ENCODE measurements around the gene ENPP7.

Gene ENPP7

DNA sequence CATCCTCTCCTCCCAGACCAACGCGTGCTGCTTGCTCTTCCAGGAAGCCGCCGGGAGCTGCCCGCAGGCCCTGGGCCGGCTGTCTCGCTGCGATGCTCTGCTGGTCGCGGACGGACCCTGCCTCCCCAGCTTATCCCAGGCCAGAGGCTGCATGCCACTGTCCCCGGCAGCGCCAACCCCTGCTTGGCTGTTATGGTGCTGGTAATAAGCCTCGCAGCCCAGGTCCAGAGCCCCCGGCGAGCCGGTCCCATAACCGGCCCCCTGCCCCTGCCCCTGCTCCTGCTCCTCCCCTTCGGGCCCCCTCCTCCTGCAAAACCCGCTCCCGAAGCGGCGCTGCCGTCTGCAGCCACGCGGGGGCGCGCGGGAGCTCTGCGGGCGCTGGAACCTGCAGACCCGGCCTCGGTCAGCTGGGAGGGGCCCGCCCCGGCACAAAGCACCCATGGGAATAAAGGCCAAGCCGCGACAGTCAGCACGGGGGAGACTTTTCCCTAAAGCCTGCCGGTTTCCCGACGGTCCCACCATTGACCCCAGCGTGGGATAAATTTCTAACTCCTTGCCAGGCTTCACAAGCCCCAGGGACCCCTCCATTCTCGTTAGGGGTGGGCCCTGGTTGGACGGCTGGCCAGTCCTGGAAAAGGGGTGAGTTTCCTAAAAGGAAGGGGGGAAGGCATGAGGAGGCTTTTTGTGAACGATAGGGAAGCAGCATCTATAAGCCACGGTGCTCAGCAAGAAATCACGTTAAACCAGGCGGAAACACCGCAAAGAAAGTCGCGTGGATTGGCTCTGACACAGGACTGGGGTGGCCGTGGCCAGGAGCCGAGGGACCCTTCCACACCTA, 11.2 kb downstream of the ENPP7 start:
- DNase-seq (ENCODE audit: extremely low read depth, low read depth), result no peak
- TF ChIP-seq, protein P1, sequence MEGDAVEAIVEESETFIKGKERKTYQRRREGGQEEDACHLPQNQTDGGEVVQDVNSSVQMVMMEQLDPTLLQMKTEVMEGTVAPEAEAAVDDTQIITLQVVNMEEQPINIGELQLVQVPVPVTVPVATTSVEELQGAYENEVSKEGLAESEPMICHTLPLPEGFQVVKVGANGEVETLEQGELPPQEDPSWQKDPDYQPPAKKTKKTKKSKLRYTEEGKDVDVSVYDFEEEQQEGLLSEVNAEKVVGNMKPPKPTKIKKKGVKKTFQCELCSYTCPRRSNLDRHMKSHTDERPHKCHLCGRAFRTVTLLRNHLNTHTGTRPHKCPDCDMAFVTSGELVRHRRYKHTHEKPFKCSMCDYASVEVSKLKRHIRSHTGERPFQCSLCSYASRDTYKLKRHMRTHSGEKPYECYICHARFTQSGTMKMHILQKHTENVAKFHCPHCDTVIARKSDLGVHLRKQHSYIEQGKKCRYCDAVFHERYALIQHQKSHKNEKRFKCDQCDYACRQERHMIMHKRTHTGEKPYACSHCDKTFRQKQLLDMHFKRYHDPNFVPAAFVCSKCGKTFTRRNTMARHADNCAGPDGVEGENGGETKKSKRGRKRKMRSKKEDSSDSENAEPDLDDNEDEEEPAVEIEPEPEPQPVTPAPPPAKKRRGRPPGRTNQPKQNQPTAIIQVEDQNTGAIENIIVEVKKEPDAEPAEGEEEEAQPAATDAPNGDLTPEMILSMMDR (IDR thresholded peaks at IDR 0.05; ENCODE audit: low read depth, low read length), result peak; percentile 84

DNA sequence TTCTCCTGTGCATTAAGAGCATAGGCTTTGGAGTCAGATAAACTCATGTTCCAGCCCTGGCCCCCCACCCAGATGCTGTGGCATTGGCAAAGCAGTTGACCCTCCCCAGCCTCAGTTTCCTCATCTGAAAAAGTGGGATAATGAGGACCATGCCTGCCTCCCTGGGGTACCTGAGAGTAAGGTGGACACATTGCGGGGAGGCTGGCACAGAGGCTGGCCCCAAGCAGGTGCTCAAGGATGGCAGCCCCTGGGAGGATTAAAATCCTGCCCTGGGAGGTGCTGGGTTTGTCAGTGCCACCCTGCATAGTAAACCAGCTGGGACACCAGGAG, 11.8 kb downstream of the ENPP7 start:
- no peak for DNase-seq (ENCODE audit: extremely low read depth, low read depth)
- TF ChIP-seq, protein P1 (IDR thresholded peaks at IDR 0.05; ENCODE audit: low read depth, low read length), result no peak

DNA sequence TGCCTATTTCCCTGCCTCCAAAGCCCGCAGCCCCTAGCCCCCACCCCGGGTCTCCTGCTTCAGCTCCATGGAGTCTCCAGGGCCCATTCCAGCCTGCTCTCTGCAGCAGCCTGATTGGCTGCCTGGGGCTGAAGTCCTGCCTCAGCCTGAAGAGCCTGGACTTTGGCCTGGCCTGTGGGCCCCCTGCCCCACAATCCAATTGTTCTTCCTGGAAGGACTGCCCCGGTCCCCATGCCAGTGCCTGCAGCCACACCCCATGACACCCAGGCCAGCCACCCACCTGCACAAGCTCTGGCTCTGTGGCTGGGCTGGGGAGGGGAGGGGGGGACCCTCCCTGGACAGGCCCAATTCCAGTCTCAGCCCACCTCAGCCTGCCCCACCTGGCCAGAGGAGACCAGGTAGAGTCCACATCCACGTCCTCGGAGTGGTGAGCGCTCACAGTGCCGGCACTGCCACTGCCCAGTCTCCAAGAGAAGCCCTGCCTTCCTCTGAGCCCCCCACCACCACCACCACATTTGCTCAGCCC, 12.3 kb downstream of the ENPP7 start:
- TF ChIP-seq, protein P1 (IDR thresholded peaks at IDR 0.05; ENCODE audit: low read depth, low read length), result no peak
- no peak for DNase-seq (ENCODE audit: extremely low read depth, low read depth)

DNA sequence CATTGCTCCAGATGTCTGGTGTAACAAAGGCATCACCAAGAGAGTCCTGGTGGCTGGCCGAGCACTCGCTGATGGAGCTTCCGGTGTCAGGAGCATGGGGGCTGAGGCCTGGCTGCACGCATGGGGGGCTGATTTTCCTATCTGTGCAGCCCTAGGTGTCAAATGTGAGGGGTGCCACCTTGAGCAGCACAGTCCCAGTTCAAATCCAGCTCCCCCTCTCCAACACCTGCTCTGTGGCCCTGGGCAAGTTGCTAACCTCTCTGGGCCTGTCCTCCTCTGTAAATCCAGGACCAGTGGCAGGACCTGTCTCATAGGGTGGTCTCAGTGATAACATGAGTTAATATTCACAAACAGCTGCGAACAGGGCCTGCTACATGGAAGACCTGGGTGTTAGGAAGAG, 12.9 kb downstream of the ENPP7 start:
- TF ChIP-seq, protein P1 (IDR thresholded peaks at IDR 0.05; ENCODE audit: low read depth, low read length), result no peak
- DNase-seq (ENCODE audit: extremely low read depth, low read depth), result no peak

DNA sequence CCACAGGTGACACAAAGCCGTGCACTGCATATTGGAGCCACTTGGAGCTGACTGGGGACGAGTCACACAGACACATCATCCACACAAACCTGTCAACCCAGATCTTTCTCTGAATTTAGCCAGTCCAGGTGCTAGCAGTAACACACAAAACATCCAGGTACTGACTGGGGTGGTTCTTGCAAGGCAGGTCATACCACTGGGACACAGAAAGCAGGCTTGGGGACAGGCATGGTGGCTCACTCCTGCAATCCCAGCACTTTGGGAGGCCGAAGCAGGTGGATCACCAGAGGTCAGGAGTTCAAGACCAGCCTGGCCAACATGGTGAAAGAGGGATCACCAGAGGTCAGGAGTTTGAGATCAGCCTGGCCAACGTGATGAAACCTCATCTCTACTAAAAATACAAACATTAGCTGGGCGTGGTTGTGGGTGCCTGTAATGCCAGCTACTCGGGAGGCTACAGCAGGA, 14.9 kb downstream of the ENPP7 start:
- no peak for DNase-seq (ENCODE audit: extremely low read depth, low read depth)
- TF ChIP-seq, protein P1 (IDR thresholded peaks at IDR 0.05; ENCODE audit: low read depth, low read length), result no peak

DNA sequence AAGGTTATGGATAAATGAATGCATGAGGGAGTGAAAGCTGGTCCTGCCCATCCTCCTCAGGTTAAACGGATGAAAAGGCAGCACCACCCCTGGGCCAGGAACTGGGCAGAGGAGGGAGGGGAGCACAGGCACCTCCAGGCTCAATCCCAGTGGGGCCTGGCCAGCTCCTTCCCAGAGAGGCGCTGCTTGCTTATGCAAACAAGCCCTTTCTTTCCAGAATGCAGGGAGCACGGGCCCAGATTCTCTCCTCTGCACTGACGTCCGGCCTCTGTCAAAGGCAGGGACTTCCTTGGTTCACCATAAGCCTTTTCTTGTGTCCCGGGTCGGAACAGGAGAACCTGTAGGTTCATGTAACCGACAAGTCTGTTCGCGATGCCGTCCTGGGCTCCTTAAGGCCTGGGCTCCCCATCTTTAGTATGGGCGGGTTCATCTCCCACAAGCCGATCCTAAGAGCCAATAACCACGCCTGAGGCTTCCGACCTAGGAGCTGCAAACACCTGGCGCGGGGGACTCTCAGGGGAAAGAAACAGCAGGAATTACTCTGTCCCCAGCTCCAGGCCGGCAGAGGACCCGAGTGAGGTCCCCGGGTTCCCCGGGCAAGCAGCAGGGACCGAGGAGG, 16.3 kb downstream of the ENPP7 start:
- TF ChIP-seq, protein P1 (IDR thresholded peaks at IDR 0.05; ENCODE audit: low read depth, low read length), result no peak
- no peak for DNase-seq (ENCODE audit: extremely low read depth, low read depth)

Measured in AG09319 (cell line).